Gastroesophageal sphincter (tissue), 3 donors: Measurements from ENCODE around the gene UBE2K.

Source experiments
- POLR2A ChIP-seq, 2 donors: fragments of 450-650 bp; IDR thresholded peaks; one replicate each; pipeline ENCODE4 v1.6.1; 2017; ENCODE audit warnings: antibody characterized with exemption in 2 of 2, mild to moderate bottlenecking in 2 of 2, moderate library complexity in 1 of 2
- TF ChIP-seq, protein P1 (sequence below), 4 experiments: fragments of 200-600 bp in 2 of 4; fragments of 450-650 bp in 2 of 4; sonication (generic) in 1 of 4; IDR thresholded peaks; one replicate each; pipeline ENCODE4 v1.5.1; 2017 to 2019; ENCODE audit warnings: antibody characterized with exemption in 4 of 4, mild to moderate bottlenecking in 2 of 4, moderate library complexity in 2 of 4

- TF ChIP-seq, protein P1, sequence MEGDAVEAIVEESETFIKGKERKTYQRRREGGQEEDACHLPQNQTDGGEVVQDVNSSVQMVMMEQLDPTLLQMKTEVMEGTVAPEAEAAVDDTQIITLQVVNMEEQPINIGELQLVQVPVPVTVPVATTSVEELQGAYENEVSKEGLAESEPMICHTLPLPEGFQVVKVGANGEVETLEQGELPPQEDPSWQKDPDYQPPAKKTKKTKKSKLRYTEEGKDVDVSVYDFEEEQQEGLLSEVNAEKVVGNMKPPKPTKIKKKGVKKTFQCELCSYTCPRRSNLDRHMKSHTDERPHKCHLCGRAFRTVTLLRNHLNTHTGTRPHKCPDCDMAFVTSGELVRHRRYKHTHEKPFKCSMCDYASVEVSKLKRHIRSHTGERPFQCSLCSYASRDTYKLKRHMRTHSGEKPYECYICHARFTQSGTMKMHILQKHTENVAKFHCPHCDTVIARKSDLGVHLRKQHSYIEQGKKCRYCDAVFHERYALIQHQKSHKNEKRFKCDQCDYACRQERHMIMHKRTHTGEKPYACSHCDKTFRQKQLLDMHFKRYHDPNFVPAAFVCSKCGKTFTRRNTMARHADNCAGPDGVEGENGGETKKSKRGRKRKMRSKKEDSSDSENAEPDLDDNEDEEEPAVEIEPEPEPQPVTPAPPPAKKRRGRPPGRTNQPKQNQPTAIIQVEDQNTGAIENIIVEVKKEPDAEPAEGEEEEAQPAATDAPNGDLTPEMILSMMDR (IDR thresholded peaks at IDR 0.05) = no peak
- no peak for TF ChIP-seq POLR2A (IDR thresholded peaks at IDR 0.05)
Observed at GRCh38 chr4:39719804-39720580, 22.1 kb downstream of the UBE2K start.
